ENCODE data around the gene DNAJC4.

GRCh38 chr11:64266339-64266738 is 36.0 kb downstream of the DNAJC4 start:
- TF ChIP-seq CTCF (IDR thresholded peaks at IDR 0.05) (no peak), POLR2A (IDR thresholded peaks at IDR 0.05) (no peak), EP300 (IDR thresholded peaks at IDR 0.05; ENCODE audit: low read depth) (no peak), POLR2AphosphoS5 (IDR thresholded peaks at IDR 0.05) (no peak)

Measured in transverse colon (tissue), 4 donors.